ENCODE measurements around the gene RGS3. TPM values are rescaled to one million over a fixed set of nuclear protein-coding genes. Genes with fewer than 3 reads are reported as not detected.

RGS3 gene
- total RNA-seq, 1 experiment from 2014 or later: 16.6 TPM

DNA sequence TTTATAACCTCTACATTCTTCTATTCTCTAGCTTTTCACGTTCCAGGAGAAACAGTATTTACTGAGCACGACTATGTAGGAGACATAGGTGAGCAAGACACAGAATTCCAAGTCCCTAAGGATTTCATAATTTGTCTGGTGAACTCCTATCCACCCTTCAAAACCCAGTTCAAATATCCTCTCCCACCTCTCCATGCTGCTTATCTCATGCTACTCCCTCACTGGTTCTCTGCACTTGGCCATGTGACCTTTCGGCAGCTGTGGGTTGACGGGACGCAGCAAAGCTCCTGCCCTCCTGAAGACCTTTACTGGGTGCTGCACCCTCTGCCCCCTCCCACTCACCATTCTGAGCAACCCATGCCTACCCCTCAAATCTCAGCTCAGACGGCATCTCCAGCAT, 173.2 kb downstream of the RGS3 start:
- Mint-ChIP-seq H3K4me1 (peaks cover 16% of the 10 kb centered on the region), H3K27ac (no peak overlapping the region), H3K9me3 (no peaks in the 10 kb centered on the region), H3K36me3 (no peaks in the 10 kb centered on the region), H3K27me3 (ENCODE audit: low read depth) (peaks cover 92% of the 10 kb centered on the region), H3K4me3 (no peak overlapping the region)
- DNase-seq (ENCODE audit: low spot score): no peak
- ATAC-seq: no peak
- POLR2A ChIA-PET: no interaction called here
- TF ChIP-seq, protein P1, sequence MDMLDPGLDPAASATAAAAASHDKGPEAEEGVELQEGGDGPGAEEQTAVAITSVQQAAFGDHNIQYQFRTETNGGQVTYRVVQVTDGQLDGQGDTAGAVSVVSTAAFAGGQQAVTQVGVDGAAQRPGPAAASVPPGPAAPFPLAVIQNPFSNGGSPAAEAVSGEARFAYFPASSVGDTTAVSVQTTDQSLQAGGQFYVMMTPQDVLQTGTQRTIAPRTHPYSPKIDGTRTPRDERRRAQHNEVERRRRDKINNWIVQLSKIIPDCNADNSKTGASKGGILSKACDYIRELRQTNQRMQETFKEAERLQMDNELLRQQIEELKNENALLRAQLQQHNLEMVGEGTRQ (CRISPR knock-in tag; IDR thresholded peaks at IDR 0.05): 0 out of 2 replicates have a peak, but pooled peaks have one; percentile 13
- TF ChIP-seq JAZF1 (CRISPR knock-in tag; IDR thresholded peaks at IDR 0.05): no peak
- CTCF ChIA-PET: interaction anchor here (1.6 to 3.5 kb wide), 2 partner anchors 14 to 19 kb away, joined by 3 to 18 read pairs; no protein-coding TSS in a partner anchor

DNA sequence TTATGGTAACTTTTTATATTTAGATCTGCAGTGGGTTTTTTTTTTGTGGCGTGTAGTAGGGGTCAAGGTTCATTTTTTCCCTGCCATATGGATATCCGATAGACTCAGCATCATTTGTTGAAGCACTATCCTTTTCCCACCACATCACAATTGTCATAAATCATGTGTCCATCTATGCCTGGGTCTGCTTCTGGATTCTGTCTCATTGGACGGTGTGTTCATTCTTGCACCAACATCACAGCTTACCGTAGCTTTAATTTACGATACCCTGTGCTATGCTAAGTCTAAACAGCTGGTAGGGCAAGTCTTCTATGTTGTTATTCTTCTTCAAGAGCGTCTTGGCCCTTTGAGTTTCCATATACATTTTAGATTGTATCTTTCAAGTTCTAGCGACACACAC, 175.0 kb downstream of the RGS3 start:
- Mint-ChIP-seq H3K9me3 (no peaks in the 10 kb centered on the region), H3K27ac (no peak overlapping the region), H3K4me1 (peaks cover 16% of the 10 kb centered on the region), H3K36me3 (no peaks in the 10 kb centered on the region), H3K27me3 (ENCODE audit: low read depth) (peaks cover 94% of the 10 kb centered on the region), H3K4me3 (no peak overlapping the region)
- no peak for ATAC-seq
- ChIA-PET CTCF (interaction anchor here (1.3 kb wide), 1 partner anchor 17 kb away, joined by 5 read pairs; no protein-coding TSS in a partner anchor), POLR2A (no interaction called here)
- DNase-seq (ENCODE audit: low spot score): no peak
- TF ChIP-seq, protein P2, sequence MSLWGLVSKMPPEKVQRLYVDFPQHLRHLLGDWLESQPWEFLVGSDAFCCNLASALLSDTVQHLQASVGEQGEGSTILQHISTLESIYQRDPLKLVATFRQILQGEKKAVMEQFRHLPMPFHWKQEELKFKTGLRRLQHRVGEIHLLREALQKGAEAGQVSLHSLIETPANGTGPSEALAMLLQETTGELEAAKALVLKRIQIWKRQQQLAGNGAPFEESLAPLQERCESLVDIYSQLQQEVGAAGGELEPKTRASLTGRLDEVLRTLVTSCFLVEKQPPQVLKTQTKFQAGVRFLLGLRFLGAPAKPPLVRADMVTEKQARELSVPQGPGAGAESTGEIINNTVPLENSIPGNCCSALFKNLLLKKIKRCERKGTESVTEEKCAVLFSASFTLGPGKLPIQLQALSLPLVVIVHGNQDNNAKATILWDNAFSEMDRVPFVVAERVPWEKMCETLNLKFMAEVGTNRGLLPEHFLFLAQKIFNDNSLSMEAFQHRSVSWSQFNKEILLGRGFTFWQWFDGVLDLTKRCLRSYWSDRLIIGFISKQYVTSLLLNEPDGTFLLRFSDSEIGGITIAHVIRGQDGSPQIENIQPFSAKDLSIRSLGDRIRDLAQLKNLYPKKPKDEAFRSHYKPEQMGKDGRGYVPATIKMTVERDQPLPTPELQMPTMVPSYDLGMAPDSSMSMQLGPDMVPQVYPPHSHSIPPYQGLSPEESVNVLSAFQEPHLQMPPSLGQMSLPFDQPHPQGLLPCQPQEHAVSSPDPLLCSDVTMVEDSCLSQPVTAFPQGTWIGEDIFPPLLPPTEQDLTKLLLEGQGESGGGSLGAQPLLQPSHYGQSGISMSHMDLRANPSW (CRISPR knock-in tag; conservative IDR thresholded peaks at IDR 0.05; ENCODE audit: low read depth): no peak
- TF ChIP-seq, protein P3, sequence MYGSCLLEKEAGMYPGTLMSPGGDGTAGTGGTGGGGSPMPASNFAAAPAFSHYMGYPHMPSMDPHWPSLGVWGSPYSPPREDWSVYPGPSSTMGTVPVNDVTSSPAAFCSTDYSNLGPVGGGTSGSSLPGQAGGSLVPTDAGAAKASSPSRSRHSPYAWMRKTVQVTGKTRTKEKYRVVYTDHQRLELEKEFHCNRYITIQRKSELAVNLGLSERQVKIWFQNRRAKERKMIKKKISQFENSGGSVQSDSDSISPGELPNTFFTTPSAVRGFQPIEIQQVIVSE (CRISPR knock-in tag; IDR thresholded peaks at IDR 0.05; ENCODE audit: borderline replicate concordance): no peak
- no peak for TF ChIP-seq ZNF219 (CRISPR knock-in tag; IDR thresholded peaks at IDR 0.05; ENCODE audit: borderline replicate concordance)
- no peak for TF ChIP-seq PRRX2 (CRISPR knock-in tag; IDR thresholded peaks at IDR 0.05)
- TF ChIP-seq ZNF232 (CRISPR knock-in tag; IDR thresholded peaks at IDR 0.05): no peak
- no peak for TF ChIP-seq CBFB (CRISPR knock-in tag; IDR thresholded peaks at IDR 0.05; ENCODE audit: low read depth)
- TF ChIP-seq, protein P4, sequence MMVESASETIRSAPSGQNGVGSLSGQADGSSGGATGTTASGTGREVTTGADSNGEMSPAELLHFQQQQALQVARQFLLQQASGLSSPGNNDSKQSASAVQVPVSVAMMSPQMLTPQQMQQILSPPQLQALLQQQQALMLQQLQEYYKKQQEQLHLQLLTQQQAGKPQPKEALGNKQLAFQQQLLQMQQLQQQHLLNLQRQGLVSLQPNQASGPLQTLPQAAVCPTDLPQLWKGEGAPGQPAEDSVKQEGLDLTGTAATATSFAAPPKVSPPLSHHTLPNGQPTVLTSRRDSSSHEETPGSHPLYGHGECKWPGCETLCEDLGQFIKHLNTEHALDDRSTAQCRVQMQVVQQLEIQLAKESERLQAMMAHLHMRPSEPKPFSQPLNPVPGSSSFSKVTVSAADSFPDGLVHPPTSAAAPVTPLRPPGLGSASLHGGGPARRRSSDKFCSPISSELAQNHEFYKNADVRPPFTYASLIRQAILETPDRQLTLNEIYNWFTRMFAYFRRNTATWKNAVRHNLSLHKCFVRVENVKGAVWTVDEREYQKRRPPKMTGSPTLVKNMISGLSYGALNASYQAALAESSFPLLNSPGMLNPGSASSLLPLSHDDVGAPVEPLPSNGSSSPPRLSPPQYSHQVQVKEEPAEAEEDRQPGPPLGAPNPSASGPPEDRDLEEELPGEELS (CRISPR knock-in tag; IDR thresholded peaks at IDR 0.05): no peak
- TF ChIP-seq TEAD4 (CRISPR knock-in tag; IDR thresholded peaks at IDR 0.05): no peak
- TF ChIP-seq, protein P5, sequence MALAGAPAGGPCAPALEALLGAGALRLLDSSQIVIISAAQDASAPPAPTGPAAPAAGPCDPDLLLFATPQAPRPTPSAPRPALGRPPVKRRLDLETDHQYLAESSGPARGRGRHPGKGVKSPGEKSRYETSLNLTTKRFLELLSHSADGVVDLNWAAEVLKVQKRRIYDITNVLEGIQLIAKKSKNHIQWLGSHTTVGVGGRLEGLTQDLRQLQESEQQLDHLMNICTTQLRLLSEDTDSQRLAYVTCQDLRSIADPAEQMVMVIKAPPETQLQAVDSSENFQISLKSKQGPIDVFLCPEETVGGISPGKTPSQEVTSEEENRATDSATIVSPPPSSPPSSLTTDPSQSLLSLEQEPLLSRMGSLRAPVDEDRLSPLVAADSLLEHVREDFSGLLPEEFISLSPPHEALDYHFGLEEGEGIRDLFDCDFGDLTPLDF (CRISPR knock-in tag; IDR thresholded peaks at IDR 0.05): no peak
- TF ChIP-seq SMAD4 (CRISPR knock-in tag; IDR thresholded peaks at IDR 0.05): no peak
- TF ChIP-seq, protein P6, sequence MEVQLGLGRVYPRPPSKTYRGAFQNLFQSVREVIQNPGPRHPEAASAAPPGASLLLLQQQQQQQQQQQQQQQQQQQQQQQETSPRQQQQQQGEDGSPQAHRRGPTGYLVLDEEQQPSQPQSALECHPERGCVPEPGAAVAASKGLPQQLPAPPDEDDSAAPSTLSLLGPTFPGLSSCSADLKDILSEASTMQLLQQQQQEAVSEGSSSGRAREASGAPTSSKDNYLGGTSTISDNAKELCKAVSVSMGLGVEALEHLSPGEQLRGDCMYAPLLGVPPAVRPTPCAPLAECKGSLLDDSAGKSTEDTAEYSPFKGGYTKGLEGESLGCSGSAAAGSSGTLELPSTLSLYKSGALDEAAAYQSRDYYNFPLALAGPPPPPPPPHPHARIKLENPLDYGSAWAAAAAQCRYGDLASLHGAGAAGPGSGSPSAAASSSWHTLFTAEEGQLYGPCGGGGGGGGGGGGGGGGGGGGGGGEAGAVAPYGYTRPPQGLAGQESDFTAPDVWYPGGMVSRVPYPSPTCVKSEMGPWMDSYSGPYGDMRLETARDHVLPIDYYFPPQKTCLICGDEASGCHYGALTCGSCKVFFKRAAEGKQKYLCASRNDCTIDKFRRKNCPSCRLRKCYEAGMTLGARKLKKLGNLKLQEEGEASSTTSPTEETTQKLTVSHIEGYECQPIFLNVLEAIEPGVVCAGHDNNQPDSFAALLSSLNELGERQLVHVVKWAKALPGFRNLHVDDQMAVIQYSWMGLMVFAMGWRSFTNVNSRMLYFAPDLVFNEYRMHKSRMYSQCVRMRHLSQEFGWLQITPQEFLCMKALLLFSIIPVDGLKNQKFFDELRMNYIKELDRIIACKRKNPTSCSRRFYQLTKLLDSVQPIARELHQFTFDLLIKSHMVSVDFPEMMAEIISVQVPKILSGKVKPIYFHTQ (CRISPR knock-in tag; IDR thresholded peaks at IDR 0.05): no peak
- no peak for TF ChIP-seq JAZF1 (CRISPR knock-in tag; IDR thresholded peaks at IDR 0.05)
- TF ChIP-seq, protein P7, sequence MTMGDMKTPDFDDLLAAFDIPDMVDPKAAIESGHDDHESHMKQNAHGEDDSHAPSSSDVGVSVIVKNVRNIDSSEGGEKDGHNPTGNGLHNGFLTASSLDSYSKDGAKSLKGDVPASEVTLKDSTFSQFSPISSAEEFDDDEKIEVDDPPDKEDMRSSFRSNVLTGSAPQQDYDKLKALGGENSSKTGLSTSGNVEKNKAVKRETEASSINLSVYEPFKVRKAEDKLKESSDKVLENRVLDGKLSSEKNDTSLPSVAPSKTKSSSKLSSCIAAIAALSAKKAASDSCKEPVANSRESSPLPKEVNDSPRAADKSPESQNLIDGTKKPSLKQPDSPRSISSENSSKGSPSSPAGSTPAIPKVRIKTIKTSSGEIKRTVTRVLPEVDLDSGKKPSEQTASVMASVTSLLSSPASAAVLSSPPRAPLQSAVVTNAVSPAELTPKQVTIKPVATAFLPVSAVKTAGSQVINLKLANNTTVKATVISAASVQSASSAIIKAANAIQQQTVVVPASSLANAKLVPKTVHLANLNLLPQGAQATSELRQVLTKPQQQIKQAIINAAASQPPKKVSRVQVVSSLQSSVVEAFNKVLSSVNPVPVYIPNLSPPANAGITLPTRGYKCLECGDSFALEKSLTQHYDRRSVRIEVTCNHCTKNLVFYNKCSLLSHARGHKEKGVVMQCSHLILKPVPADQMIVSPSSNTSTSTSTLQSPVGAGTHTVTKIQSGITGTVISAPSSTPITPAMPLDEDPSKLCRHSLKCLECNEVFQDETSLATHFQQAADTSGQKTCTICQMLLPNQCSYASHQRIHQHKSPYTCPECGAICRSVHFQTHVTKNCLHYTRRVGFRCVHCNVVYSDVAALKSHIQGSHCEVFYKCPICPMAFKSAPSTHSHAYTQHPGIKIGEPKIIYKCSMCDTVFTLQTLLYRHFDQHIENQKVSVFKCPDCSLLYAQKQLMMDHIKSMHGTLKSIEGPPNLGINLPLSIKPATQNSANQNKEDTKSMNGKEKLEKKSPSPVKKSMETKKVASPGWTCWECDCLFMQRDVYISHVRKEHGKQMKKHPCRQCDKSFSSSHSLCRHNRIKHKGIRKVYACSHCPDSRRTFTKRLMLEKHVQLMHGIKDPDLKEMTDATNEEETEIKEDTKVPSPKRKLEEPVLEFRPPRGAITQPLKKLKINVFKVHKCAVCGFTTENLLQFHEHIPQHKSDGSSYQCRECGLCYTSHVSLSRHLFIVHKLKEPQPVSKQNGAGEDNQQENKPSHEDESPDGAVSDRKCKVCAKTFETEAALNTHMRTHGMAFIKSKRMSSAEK (CRISPR knock-in tag; IDR thresholded peaks at IDR 0.05; ENCODE audit: borderline replicate concordance): no peak
- TF ChIP-seq, protein P8, sequence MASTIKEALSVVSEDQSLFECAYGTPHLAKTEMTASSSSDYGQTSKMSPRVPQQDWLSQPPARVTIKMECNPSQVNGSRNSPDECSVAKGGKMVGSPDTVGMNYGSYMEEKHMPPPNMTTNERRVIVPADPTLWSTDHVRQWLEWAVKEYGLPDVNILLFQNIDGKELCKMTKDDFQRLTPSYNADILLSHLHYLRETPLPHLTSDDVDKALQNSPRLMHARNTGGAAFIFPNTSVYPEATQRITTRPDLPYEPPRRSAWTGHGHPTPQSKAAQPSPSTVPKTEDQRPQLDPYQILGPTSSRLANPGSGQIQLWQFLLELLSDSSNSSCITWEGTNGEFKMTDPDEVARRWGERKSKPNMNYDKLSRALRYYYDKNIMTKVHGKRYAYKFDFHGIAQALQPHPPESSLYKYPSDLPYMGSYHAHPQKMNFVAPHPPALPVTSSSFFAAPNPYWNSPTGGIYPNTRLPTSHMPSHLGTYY (CRISPR knock-in tag; IDR thresholded peaks at IDR 0.05): no peak
